SK-N-SH treated with all-trans-retinoic acid at 6 μM for 48 hours (cell line): ENCODE results near the gene RBM27.

Source experiments
- ATAC-seq: fragments of 200-7000 bp; cut with Tn5 transposase; 3 replicates; pipeline ENCODE4 v1.9.1; 2020; ENCODE audit warnings: mild to moderate bottlenecking, moderate library complexity
- ARNTL ChIP-seq: fragments of 450-650 bp; formaldehyde crosslinking; IDR thresholded peaks from 2 replicates; pipeline ENCODE4 v1.5.0; 2020; ENCODE audit warnings: low read depth, mild to moderate bottlenecking, moderate library complexity, borderline replicate concordance
- BACH2 ChIP-seq: fragments of 250-450 bp; sonication (Bioruptor Pico); IDR thresholded peaks from 2 replicates; pipeline ENCODE4 v1.9.0; 2021; ENCODE audit warnings: mild to moderate bottlenecking, borderline replicate concordance
- CREB5 ChIP-seq: fragments of 250-450 bp; sonication (Bioruptor Pico); IDR thresholded peaks from 2 replicates; pipeline ENCODE4 v1.5.1; 2020; ENCODE audit warnings: low read depth, mild to moderate bottlenecking, moderate library complexity
- CSDC2 ChIP-seq: fragments of 250-450 bp; sonication (Bioruptor Pico); IDR thresholded peaks from 2 replicates; pipeline ENCODE4 v1.5.0; 2020; ENCODE audit warnings: mild to moderate bottlenecking, moderate library complexity
- CSRNP3 ChIP-seq: fragments of 250-450 bp; sonication (Bioruptor Pico); IDR thresholded peaks from 2 replicates; pipeline ENCODE4 v1.5.1; 2021; ENCODE audit warnings: mild to moderate bottlenecking, moderate library complexity
- ESRRG ChIP-seq: fragments of 250-450 bp; sonication (Bioruptor Pico); IDR thresholded peaks from 2 replicates; pipeline ENCODE4 v1.6.1; 2021; ENCODE audit warnings: mild to moderate bottlenecking
- GLIS3 ChIP-seq: fragments of 250-450 bp; sonication (Bioruptor Pico); IDR thresholded peaks from 2 replicates; pipeline ENCODE4 v1.5.0; 2020; ENCODE audit warnings: mild to moderate bottlenecking, moderate library complexity
- ISL1 ChIP-seq: fragments of 250-450 bp; sonication (Bioruptor Pico); IDR thresholded peaks from 2 replicates; pipeline ENCODE4 v2.1.2; 2022; ENCODE audit warnings: mild to moderate bottlenecking, moderate library complexity
- OSR1 ChIP-seq: fragments of 250-450 bp; sonication (Bioruptor Pico); IDR thresholded peaks from 2 replicates; pipeline ENCODE4 v1.8.0; 2022; ENCODE audit warnings: moderate library complexity, mild to moderate bottlenecking, inconsistent platforms
- PPARA ChIP-seq: fragments of 250-450 bp; sonication (Bioruptor Pico); IDR thresholded peaks from 2 replicates; pipeline ENCODE4 v1.5.0; 2020; ENCODE audit warnings: mild to moderate bottlenecking, borderline replicate concordance
- RARB ChIP-seq: fragments of 250-450 bp; sonication (Bioruptor Pico); IDR thresholded peaks from 2 replicates; pipeline ENCODE4 v1.8.0; 2021; ENCODE audit warnings: mild to moderate bottlenecking, moderate library complexity
- SNAI2 ChIP-seq: fragments of 250-450 bp; sonication (Bioruptor Pico); IDR thresholded peaks from 2 replicates; pipeline ENCODE4 v1.5.0; 2020; ENCODE audit warnings: mild to moderate bottlenecking, moderate library complexity
- TCF4 ChIP-seq: fragments of 250-450 bp; sonication (Bioruptor Pico); IDR thresholded peaks from 2 replicates; pipeline ENCODE4 v1.8.0; 2021; ENCODE audit warnings: mild to moderate bottlenecking, moderate library complexity, borderline replicate concordance
- TOX ChIP-seq: fragments of 250-450 bp; sonication (Bioruptor Pico); IDR thresholded peaks from 2 replicates; pipeline ENCODE4 v1.8.0; 2021; ENCODE audit warnings: mild to moderate bottlenecking, moderate library complexity, borderline replicate concordance
- ZFP3 ChIP-seq: fragments of 250-450 bp; sonication (Bioruptor Pico); IDR thresholded peaks from 2 replicates; pipeline ENCODE4 v1.5.0; 2020; ENCODE audit warnings: mild to moderate bottlenecking, moderate library complexity
- ZFP30 ChIP-seq: fragments of 450-650 bp; formaldehyde crosslinking; IDR thresholded peaks from 2 replicates; pipeline ENCODE4 v1.5.0; 2022; ENCODE audit warnings: mild to moderate bottlenecking, moderate library complexity
- ZNF565 ChIP-seq: fragments of 450-650 bp; formaldehyde crosslinking; conservative IDR thresholded peaks from 2 replicates; pipeline ENCODE4 v1.5.0; 2020; ENCODE audit warnings: low read depth, mild to moderate bottlenecking, moderate library complexity
- ZNF70 ChIP-seq: fragments of 450-650 bp; formaldehyde crosslinking; IDR thresholded peaks from 2 replicates; pipeline ENCODE4 v1.5.0; 2020; ENCODE audit warnings: mild to moderate bottlenecking, moderate library complexity
- ZNF8 ChIP-seq: fragments of 450-650 bp; formaldehyde crosslinking; IDR thresholded peaks from 2 replicates; pipeline ENCODE4 v1.5.0; 2020; ENCODE audit warnings: mild to moderate bottlenecking, moderate library complexity
- TF ChIP-seq, protein P1 (sequence below): fragments of 250-450 bp; sonication (Bioruptor Pico); IDR thresholded peaks from 2 replicates; pipeline ENCODE4 v1.8.0; 2021; ENCODE audit warnings: low read depth, mild to moderate bottlenecking, moderate library complexity, borderline replicate concordance
- TF ChIP-seq, protein P2 (sequence below): fragments of 250-450 bp; sonication (Bioruptor Pico); IDR thresholded peaks from 2 replicates; pipeline ENCODE4 v1.8.0; 2020; ENCODE audit warnings: mild to moderate bottlenecking, moderate library complexity, borderline replicate concordance
- TF ChIP-seq, protein P3 (sequence below): fragments of 250-450 bp; sonication (Bioruptor Pico); IDR thresholded peaks from 2 replicates; pipeline ENCODE4 v1.5.0; 2020; ENCODE audit warnings: mild to moderate bottlenecking, moderate library complexity

RBM27 gene

DNA sequence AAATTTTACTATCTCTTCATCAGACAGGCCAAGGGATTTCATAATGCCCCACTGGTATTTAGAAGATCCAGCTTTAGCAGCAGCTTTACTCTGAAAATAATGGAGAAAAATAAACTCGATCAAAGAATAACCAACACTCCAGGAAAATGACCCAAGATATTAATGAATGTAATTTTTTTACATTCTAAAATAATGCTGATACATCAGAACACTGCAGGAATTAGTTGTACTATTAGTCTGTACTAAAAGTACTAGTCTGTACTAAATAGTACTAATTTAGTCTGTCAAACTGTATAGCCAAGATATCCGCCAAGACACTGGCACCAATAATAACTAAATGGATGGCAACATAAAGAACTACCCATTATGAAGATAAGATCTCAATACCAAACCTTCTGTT, 39.0 kb upstream of the RBM27 start:
- ATAC-seq = no peak
- TF ChIP-seq ISL1 (CRISPR knock-in tag) (no peak), BACH2 (CRISPR knock-in tag) (no peak), TCF4 (CRISPR knock-in tag) (no peak), ESRRG (CRISPR knock-in tag) (no peak), RARB (no peak), ARNTL (CRISPR knock-in tag) (no peak), ZNF70 (no peak), ZNF565 (CRISPR knock-in tag) (no peak), CREB5 (CRISPR knock-in tag) (no peak)
- TF ChIP-seq, protein P1, sequence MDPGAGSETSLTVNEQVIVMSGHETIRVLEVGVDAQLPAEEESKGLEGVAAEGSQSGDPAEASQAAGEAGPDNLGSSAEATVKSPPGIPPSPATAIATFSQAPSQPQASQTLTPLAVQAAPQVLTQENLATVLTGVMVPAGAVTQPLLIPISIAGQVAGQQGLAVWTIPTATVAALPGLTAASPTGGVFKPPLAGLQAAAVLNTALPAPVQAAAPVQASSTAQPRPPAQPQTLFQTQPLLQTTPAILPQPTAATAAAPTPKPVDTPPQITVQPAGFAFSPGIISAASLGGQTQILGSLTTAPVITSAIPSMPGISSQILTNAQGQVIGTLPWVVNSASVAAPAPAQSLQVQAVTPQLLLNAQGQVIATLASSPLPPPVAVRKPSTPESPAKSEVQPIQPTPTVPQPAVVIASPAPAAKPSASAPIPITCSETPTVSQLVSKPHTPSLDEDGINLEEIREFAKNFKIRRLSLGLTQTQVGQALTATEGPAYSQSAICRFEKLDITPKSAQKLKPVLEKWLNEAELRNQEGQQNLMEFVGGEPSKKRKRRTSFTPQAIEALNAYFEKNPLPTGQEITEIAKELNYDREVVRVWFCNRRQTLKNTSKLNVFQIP = no peak

- ATAC-seq = no peak
- TF ChIP-seq BACH2 (CRISPR knock-in tag) = no peak
- TF ChIP-seq, protein P2, sequence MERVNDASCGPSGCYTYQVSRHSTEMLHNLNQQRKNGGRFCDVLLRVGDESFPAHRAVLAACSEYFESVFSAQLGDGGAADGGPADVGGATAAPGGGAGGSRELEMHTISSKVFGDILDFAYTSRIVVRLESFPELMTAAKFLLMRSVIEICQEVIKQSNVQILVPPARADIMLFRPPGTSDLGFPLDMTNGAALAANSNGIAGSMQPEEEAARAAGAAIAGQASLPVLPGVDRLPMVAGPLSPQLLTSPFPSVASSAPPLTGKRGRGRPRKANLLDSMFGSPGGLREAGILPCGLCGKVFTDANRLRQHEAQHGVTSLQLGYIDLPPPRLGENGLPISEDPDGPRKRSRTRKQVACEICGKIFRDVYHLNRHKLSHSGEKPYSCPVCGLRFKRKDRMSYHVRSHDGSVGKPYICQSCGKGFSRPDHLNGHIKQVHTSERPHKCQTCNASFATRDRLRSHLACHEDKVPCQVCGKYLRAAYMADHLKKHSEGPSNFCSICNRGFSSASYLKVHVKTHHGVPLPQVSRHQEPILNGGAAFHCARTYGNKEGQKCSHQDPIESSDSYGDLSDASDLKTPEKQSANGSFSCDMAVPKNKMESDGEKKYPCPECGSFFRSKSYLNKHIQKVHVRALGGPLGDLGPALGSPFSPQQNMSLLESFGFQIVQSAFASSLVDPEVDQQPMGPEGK (CRISPR knock-in tag) = no peak
- TF ChIP-seq ARNTL (CRISPR knock-in tag) = no peak
- TF ChIP-seq ZFP3 (CRISPR knock-in tag) = no peak
- no peak for TF ChIP-seq PPARA (CRISPR knock-in tag)
- TF ChIP-seq OSR1 (CRISPR knock-in tag) = no peak
- no peak for TF ChIP-seq GLIS3
- TF ChIP-seq, protein P1 = no peak
- TF ChIP-seq ESRRG (CRISPR knock-in tag) = no peak
- TF ChIP-seq CSDC2 (CRISPR knock-in tag) = no peak
- no peak for TF ChIP-seq TCF4 (CRISPR knock-in tag)
- TF ChIP-seq SNAI2 (CRISPR knock-in tag) = no peak
- no peak for TF ChIP-seq ZNF565 (CRISPR knock-in tag)
- TF ChIP-seq CREB5 (CRISPR knock-in tag) = no peak
These were observed 37.9 kb upstream of the RBM27 start for GRCh38 chr5:146165460-146165859.

DNA sequence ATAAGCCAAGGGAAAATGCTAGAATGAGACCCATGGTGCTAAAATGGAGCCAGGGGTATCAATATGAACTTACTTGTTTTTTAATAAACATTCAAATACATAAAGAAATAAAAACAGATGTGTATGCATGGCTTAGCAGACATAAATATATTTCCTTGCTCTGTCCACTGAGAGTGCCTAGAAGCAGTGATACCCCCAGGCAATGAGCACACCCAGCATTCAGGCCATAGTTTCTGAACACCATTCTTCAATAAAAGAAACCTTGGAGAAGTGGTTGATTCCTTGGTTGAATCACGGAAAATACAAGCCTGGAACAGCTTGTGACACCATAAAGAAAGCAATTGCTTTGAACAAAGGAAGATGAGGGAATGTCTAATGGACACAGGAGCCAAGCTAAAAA, 37.5 kb upstream of the RBM27 start:
- no peak for ATAC-seq
- no peak for TF ChIP-seq ZNF8 (CRISPR knock-in tag)
- no peak for TF ChIP-seq TOX (CRISPR knock-in tag)
- TF ChIP-seq ZFP3 (CRISPR knock-in tag) = no peak
- TF ChIP-seq CSDC2 (CRISPR knock-in tag) = no peak
- no peak for TF ChIP-seq PPARA (CRISPR knock-in tag)
- TF ChIP-seq, protein P2 (CRISPR knock-in tag) = no peak
- TF ChIP-seq, protein P3, sequence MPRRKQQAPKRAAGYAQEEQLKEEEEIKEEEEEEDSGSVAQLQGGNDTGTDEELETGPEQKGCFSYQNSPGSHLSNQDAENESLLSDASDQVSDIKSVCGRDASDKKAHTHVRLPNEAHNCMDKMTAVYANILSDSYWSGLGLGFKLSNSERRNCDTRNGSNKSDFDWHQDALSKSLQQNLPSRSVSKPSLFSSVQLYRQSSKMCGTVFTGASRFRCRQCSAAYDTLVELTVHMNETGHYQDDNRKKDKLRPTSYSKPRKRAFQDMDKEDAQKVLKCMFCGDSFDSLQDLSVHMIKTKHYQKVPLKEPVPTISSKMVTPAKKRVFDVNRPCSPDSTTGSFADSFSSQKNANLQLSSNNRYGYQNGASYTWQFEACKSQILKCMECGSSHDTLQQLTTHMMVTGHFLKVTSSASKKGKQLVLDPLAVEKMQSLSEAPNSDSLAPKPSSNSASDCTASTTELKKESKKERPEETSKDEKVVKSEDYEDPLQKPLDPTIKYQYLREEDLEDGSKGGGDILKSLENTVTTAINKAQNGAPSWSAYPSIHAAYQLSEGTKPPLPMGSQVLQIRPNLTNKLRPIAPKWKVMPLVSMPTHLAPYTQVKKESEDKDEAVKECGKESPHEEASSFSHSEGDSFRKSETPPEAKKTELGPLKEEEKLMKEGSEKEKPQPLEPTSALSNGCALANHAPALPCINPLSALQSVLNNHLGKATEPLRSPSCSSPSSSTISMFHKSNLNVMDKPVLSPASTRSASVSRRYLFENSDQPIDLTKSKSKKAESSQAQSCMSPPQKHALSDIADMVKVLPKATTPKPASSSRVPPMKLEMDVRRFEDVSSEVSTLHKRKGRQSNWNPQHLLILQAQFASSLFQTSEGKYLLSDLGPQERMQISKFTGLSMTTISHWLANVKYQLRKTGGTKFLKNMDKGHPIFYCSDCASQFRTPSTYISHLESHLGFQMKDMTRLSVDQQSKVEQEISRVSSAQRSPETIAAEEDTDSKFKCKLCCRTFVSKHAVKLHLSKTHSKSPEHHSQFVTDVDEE (CRISPR knock-in tag) = no peak
- no peak for TF ChIP-seq CSRNP3 (CRISPR knock-in tag)
- no peak for TF ChIP-seq ESRRG (CRISPR knock-in tag)
- no peak for TF ChIP-seq ZFP30 (CRISPR knock-in tag)
- no peak for TF ChIP-seq GLIS3
- no peak for TF ChIP-seq ZNF70
- no peak for TF ChIP-seq BACH2 (CRISPR knock-in tag)
- TF ChIP-seq ISL1 (CRISPR knock-in tag) = no peak
